Upper lobe of left lung (tissue), 4 donors: ENCODE results near the gene CNTLN.

ENCODE experiments used
- EP300 ChIP-seq, 4 donors: sonication (generic); formaldehyde crosslinking; IDR thresholded peaks; one replicate each; pipeline ENCODE4 v1.5.1; 2017; ENCODE audit warnings: antibody characterized with exemption in 4 of 4, control low read depth in 2 of 4
- POLR2A ChIP-seq, 4 donors: fragments of 450-650 bp; IDR thresholded peaks; one replicate each; pipeline ENCODE4 v1.5.1; 2016 to 2017; ENCODE audit warnings: antibody characterized with exemption in 4 of 4, mild to moderate bottlenecking in 2 of 4
- POLR2AphosphoS5 ChIP-seq, 2 donors: sonication (generic); formaldehyde crosslinking; IDR thresholded peaks; one replicate each; pipeline ENCODE4 v1.5.1; 2017; ENCODE audit warnings: antibody characterized with exemption in 2 of 2
- TF ChIP-seq, protein P1 (sequence below), 6 experiments: fragments of 450-650 bp in 4 of 6; fragments of 200-600 bp in 2 of 6; sonication (generic) in 2 of 6; IDR thresholded peaks; one replicate each; pipeline ENCODE4 v1.5.1; 2016 to 2019; ENCODE audit warnings: antibody characterized with exemption in 6 of 6

DNA sequence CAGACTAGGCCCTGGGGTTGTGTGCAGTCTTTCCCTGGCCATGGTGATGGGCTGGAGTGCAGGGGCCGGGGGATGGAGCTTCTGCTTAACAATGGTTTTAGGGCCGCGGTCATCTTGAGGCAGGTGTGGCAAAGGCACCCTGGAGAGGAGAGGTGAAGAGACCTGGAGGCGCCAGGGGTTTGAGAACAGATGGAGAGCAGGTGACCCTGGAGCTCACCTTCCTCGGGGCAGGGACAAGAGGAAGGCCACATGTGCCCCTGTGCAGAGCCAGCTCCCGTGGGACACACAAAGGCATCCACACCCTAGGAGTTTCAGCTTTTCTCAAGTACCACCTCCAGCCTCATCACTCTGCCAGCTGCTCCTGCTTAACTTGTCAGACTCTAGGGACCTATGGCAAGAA lies 397.6 kb downstream of the CNTLN start:
- TF ChIP-seq, protein P1, sequence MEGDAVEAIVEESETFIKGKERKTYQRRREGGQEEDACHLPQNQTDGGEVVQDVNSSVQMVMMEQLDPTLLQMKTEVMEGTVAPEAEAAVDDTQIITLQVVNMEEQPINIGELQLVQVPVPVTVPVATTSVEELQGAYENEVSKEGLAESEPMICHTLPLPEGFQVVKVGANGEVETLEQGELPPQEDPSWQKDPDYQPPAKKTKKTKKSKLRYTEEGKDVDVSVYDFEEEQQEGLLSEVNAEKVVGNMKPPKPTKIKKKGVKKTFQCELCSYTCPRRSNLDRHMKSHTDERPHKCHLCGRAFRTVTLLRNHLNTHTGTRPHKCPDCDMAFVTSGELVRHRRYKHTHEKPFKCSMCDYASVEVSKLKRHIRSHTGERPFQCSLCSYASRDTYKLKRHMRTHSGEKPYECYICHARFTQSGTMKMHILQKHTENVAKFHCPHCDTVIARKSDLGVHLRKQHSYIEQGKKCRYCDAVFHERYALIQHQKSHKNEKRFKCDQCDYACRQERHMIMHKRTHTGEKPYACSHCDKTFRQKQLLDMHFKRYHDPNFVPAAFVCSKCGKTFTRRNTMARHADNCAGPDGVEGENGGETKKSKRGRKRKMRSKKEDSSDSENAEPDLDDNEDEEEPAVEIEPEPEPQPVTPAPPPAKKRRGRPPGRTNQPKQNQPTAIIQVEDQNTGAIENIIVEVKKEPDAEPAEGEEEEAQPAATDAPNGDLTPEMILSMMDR (IDR thresholded peaks at IDR 0.05), result no peak
- no peak for TF ChIP-seq POLR2A (IDR thresholded peaks at IDR 0.05)
- TF ChIP-seq EP300 (IDR thresholded peaks at IDR 0.05), result no peak
- no peak for TF ChIP-seq POLR2AphosphoS5 (IDR thresholded peaks at IDR 0.05)
